Measurements from ENCODE around the gene ABCC1. TPM values are rescaled to one million over a fixed set of nuclear protein-coding genes. Genes with fewer than 3 reads are reported as not detected.

The ABCC1 gene
- total RNA-seq, 1 experiment from 2014 or later = 61.9 TPM

DNA sequence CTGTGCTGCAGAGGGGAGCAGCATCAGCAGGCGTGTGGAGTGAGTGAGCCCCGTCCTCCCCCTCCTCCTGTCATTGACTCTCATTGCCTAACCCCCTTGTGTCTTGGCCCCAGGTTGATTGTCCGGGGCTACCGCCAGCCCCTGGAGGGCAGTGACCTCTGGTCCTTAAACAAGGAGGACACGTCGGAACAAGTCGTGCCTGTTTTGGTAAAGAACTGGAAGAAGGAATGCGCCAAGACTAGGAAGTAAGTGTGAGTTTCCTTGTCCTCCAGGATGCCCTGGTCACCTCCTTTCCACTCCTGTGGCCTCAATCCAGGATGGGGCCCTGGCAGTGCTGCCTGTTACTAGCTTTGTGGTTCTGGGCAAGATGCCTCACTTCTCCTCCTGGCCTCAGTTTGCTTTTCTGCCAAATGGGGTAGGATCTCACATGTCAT is 87.0 kb downstream of the ABCC1 start (continued):
- TF ChIP-seq, protein P1, sequence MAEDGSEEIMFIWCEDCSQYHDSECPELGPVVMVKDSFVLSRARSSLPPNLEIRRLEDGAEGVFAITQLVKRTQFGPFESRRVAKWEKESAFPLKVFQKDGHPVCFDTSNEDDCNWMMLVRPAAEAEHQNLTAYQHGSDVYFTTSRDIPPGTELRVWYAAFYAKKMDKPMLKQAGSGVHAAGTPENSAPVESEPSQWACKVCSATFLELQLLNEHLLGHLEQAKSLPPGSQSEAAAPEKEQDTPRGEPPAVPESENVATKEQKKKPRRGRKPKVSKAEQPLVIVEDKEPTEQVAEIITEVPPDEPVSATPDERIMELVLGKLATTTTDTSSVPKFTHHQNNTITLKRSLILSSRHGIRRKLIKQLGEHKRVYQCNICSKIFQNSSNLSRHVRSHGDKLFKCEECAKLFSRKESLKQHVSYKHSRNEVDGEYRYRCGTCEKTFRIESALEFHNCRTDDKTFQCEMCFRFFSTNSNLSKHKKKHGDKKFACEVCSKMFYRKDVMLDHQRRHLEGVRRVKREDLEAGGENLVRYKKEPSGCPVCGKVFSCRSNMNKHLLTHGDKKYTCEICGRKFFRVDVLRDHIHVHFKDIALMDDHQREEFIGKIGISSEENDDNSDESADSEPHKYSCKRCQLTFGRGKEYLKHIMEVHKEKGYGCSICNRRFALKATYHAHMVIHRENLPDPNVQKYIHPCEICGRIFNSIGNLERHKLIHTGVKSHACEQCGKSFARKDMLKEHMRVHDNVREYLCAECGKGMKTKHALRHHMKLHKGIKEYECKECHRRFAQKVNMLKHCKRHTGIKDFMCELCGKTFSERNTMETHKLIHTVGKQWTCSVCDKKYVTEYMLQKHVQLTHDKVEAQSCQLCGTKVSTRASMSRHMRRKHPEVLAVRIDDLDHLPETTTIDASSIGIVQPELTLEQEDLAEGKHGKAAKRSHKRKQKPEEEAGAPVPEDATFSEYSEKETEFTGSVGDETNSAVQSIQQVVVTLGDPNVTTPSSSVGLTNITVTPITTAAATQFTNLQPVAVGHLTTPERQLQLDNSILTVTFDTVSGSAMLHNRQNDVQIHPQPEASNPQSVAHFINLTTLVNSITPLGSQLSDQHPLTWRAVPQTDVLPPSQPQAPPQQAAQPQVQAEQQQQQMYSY (CRISPR knock-in tag; IDR thresholded peaks at IDR 0.05) = no peak

DNA sequence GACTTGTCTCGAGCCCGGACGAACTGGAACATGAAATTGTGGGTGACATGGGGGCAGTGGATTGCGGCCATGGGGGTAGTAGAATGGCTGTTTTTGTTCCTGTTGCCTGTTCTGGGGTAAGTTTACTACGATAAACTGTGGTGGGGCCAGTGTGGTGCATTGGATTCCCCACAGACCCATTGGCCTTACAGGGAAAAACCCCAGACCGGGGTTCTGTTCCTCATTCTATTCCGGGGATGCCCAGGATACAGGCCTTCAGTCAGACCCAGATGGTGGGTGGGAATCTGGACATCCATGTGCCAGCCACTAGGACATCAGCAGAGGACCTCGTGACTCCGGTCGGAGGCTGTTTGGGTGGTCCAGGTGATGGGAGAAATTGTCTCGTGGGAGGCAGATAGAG is 88.1 kb downstream of the ABCC1 start:
- ATAC-seq (no peak), DNase-seq (ENCODE audit: low spot score) (no peak)
- CTCF ChIA-PET = no interaction called here
- Mint-ChIP-seq H3K36me3 (peaks cover 66% of the 10 kb centered on the region), H3K4me3 (no peak overlapping the region), H3K27me3 (ENCODE audit: low read depth) (no peaks in the 10 kb centered on the region), H3K27ac (no peak overlapping the region), H3K9me3 (no peaks in the 10 kb centered on the region), H3K4me1 (peaks cover 5% of the 10 kb centered on the region)
- POLR2A ChIA-PET = no interaction called here
- TF ChIP-seq FOXK1 (CRISPR knock-in tag; IDR thresholded peaks at IDR 0.05) = no peak
- TF ChIP-seq ZNF232 (CRISPR knock-in tag; IDR thresholded peaks at IDR 0.05) = no peak
- TF ChIP-seq NR3C1 (CRISPR knock-in tag; conservative IDR thresholded peaks at IDR 0.05; ENCODE audit: low read depth) = no peak
- TF ChIP-seq, protein P2, sequence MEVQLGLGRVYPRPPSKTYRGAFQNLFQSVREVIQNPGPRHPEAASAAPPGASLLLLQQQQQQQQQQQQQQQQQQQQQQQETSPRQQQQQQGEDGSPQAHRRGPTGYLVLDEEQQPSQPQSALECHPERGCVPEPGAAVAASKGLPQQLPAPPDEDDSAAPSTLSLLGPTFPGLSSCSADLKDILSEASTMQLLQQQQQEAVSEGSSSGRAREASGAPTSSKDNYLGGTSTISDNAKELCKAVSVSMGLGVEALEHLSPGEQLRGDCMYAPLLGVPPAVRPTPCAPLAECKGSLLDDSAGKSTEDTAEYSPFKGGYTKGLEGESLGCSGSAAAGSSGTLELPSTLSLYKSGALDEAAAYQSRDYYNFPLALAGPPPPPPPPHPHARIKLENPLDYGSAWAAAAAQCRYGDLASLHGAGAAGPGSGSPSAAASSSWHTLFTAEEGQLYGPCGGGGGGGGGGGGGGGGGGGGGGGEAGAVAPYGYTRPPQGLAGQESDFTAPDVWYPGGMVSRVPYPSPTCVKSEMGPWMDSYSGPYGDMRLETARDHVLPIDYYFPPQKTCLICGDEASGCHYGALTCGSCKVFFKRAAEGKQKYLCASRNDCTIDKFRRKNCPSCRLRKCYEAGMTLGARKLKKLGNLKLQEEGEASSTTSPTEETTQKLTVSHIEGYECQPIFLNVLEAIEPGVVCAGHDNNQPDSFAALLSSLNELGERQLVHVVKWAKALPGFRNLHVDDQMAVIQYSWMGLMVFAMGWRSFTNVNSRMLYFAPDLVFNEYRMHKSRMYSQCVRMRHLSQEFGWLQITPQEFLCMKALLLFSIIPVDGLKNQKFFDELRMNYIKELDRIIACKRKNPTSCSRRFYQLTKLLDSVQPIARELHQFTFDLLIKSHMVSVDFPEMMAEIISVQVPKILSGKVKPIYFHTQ (CRISPR knock-in tag; IDR thresholded peaks at IDR 0.05) = no peak
- TF ChIP-seq, protein P3, sequence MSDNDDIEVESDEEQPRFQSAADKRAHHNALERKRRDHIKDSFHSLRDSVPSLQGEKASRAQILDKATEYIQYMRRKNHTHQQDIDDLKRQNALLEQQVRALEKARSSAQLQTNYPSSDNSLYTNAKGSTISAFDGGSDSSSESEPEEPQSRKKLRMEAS (CRISPR knock-in tag; IDR thresholded peaks at IDR 0.05) = no peak
- no peak for TF ChIP-seq CREM (CRISPR knock-in tag; IDR thresholded peaks at IDR 0.05)
- TF ChIP-seq, protein P4, sequence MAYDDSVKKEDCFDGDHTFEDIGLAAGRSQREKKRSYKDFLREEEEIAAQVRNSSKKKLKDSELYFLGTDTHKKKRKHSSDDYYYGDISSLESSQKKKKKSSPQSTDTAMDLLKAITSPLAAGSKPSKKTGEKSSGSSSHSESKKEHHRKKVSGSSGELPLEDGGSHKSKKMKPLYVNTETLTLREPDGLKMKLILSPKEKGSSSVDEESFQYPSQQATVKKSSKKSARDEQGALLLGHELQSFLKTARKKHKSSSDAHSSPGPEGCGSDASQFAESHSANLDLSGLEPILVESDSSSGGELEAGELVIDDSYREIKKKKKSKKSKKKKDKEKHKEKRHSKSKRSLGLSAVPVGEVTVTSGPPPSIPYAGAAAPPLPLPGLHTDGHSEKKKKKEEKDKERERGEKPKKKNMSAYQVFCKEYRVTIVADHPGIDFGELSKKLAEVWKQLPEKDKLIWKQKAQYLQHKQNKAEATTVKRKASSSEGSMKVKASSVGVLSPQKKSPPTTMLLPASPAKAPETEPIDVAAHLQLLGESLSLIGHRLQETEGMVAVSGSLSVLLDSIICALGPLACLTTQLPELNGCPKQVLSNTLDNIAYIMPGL (CRISPR knock-in tag; IDR thresholded peaks at IDR 0.05) = no peak

DNA sequence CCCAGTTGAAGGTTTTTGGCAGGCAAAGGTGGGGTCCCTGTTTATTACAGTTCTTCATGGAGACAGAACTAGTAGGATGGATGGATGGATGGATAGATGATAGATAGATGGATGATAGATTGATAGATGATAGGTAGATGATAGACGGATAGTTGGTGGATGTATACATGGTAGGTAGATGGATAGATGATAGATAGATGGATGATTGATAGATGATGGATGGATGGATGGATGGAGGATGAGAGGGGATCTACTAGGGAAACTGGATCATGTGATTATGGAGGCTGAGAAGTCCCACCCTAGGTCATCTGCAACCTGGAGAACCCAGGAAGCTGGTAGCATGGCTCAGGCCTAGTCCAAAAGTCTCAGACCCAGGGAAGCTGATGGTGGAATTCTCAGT is 88.6 kb downstream of the ABCC1 start:
- CTCF ChIA-PET = no interaction called here
- Mint-ChIP-seq H3K36me3 (peaks cover 61% of the 10 kb centered on the region), H3K27ac (no peak overlapping the region), H3K4me3 (no peak overlapping the region), H3K27me3 (ENCODE audit: low read depth) (no peaks in the 10 kb centered on the region), H3K4me1 (peaks cover 5% of the 10 kb centered on the region), H3K9me3 (no peaks in the 10 kb centered on the region)
- DNase-seq (ENCODE audit: low spot score) (no peak), ATAC-seq (no peak)
- POLR2A ChIA-PET = no interaction called here
- TF ChIP-seq ESRRA (CRISPR knock-in tag; IDR thresholded peaks at IDR 0.05; ENCODE audit: borderline replicate concordance) (no peak), ZNF263 (CRISPR knock-in tag; IDR thresholded peaks at IDR 0.05; ENCODE audit: low read depth) (no peak), ELF4 (CRISPR knock-in tag; IDR thresholded peaks at IDR 0.05; ENCODE audit: low read depth) (no peak), SP1 (CRISPR knock-in tag; conservative IDR thresholded peaks at IDR 0.05) (no peak), SOX15 (CRISPR knock-in tag; IDR thresholded peaks at IDR 0.05) (no peak), NR2C2 (CRISPR knock-in tag; IDR thresholded peaks at IDR 0.05) (no peak), FOXK1 (CRISPR knock-in tag; IDR thresholded peaks at IDR 0.05) (no peak), NFE2L1 (CRISPR knock-in tag; IDR thresholded peaks at IDR 0.05) (no peak), ZNF671 (CRISPR knock-in tag; IDR thresholded peaks at IDR 0.05) (no peak), GABPB1 (CRISPR knock-in tag; IDR thresholded peaks at IDR 0.05) (no peak), IRF2 (CRISPR knock-in tag; IDR thresholded peaks at IDR 0.05; ENCODE audit: borderline replicate concordance, low read depth) (no peak), ZNF138 (CRISPR knock-in tag; conservative IDR thresholded peaks at IDR 0.05) (no peak)
- TF ChIP-seq, protein P5, sequence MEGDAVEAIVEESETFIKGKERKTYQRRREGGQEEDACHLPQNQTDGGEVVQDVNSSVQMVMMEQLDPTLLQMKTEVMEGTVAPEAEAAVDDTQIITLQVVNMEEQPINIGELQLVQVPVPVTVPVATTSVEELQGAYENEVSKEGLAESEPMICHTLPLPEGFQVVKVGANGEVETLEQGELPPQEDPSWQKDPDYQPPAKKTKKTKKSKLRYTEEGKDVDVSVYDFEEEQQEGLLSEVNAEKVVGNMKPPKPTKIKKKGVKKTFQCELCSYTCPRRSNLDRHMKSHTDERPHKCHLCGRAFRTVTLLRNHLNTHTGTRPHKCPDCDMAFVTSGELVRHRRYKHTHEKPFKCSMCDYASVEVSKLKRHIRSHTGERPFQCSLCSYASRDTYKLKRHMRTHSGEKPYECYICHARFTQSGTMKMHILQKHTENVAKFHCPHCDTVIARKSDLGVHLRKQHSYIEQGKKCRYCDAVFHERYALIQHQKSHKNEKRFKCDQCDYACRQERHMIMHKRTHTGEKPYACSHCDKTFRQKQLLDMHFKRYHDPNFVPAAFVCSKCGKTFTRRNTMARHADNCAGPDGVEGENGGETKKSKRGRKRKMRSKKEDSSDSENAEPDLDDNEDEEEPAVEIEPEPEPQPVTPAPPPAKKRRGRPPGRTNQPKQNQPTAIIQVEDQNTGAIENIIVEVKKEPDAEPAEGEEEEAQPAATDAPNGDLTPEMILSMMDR (IDR thresholded peaks at IDR 0.05) = no peak
- TF ChIP-seq, protein P6, sequence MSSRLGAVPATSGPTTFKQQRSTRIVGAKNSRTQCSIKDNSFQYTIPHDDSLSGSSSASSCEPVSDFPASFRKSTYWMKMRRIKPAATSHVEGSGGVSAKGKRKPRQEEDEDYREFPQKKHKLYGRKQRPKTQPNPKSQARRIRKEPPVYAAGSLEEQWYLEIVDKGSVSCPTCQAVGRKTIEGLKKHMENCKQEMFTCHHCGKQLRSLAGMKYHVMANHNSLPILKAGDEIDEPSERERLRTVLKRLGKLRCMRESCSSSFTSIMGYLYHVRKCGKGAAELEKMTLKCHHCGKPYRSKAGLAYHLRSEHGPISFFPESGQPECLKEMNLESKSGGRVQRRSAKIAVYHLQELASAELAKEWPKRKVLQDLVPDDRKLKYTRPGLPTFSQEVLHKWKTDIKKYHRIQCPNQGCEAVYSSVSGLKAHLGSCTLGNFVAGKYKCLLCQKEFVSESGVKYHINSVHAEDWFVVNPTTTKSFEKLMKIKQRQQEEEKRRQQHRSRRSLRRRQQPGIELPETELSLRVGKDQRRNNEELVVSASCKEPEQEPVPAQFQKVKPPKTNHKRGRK (CRISPR knock-in tag; IDR thresholded peaks at IDR 0.05; ENCODE audit: borderline replicate concordance) = no peak
- TF ChIP-seq, protein P7, sequence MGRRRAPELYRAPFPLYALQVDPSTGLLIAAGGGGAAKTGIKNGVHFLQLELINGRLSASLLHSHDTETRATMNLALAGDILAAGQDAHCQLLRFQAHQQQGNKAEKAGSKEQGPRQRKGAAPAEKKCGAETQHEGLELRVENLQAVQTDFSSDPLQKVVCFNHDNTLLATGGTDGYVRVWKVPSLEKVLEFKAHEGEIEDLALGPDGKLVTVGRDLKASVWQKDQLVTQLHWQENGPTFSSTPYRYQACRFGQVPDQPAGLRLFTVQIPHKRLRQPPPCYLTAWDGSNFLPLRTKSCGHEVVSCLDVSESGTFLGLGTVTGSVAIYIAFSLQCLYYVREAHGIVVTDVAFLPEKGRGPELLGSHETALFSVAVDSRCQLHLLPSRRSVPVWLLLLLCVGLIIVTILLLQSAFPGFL (CRISPR knock-in tag; IDR thresholded peaks at IDR 0.05; ENCODE audit: borderline replicate concordance) = no peak

Measured in WTC11 (cell line).